Measurements from ENCODE around the gene COL9A2. TPM values are rescaled to one million over a fixed set of nuclear protein-coding genes. Genes with fewer than 3 reads are reported as not detected.

COL9A2 gene
- total RNA-seq, 2 donors from 2014 or later: 0.59 to 1.2 TPM

- H3K27ac ChIP-seq: no peak overlapping the region
- H3K36me3 ChIP-seq: peaks cover 44% of the 10 kb centered on the region
- H3K9me3 ChIP-seq: no peaks in the 10 kb centered on the region
- H3K27me3 ChIP-seq: no peaks in the 10 kb centered on the region
- H3K4me3 ChIP-seq: no peak overlapping the region
- peaks cover 0 to 44% of the 10 kb centered on the region in 2 donors for H3K4me1 ChIP-seq
- TF ChIP-seq, protein P1, sequence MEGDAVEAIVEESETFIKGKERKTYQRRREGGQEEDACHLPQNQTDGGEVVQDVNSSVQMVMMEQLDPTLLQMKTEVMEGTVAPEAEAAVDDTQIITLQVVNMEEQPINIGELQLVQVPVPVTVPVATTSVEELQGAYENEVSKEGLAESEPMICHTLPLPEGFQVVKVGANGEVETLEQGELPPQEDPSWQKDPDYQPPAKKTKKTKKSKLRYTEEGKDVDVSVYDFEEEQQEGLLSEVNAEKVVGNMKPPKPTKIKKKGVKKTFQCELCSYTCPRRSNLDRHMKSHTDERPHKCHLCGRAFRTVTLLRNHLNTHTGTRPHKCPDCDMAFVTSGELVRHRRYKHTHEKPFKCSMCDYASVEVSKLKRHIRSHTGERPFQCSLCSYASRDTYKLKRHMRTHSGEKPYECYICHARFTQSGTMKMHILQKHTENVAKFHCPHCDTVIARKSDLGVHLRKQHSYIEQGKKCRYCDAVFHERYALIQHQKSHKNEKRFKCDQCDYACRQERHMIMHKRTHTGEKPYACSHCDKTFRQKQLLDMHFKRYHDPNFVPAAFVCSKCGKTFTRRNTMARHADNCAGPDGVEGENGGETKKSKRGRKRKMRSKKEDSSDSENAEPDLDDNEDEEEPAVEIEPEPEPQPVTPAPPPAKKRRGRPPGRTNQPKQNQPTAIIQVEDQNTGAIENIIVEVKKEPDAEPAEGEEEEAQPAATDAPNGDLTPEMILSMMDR (IDR thresholded peaks at IDR 0.05): no peak
- DNase-seq (ENCODE audit: low spot score): no peak
Measured at GRCh38 chr1:40264354-40264781, 52.7 kb downstream of the COL9A2 start.

DNA sequence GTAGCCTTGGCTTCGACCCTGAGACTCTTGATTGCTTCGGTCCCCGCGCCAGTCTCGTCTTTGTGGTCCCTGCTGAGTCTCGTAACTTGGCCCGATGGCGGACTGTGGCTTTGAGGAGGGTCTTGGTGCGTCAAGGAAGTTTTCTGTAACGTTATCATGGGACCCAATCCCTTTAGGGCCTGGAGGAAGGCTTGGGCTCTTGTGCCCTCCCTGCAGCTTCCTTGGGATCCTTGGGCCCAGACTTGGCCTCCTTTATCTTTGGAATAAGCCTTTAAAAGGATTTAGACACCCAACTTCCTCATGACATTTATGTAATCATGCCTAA lies 58.7 kb downstream of the COL9A2 start:
- Histone ChIP-seq H3K4me3 (peak overlapping the region; percentile 83 to 89), H3K9me3 (no peaks in the 10 kb centered on the region), H3K27ac (peak overlapping the region; percentile 92 to 95), H3K27me3 (no peaks in the 10 kb centered on the region), H3K36me3 (peaks cover 22% of the 10 kb centered on the region), H3K4me1 (peaks cover 0 to 48% of the 10 kb centered on the region in 2 donors)
- no peak for DNase-seq (ENCODE audit: low spot score)
- TF ChIP-seq, protein P1 (IDR thresholded peaks at IDR 0.05): no peak

- peaks cover 0 to 44% of the 10 kb centered on the region in 2 donors for H3K4me1 ChIP-seq
- no peaks in the 10 kb centered on the region for H3K27me3 ChIP-seq
- DNase-seq (ENCODE audit: low spot score): peak; percentile 96
- H3K36me3 ChIP-seq: peaks cover 22% of the 10 kb centered on the region
- H3K9me3 ChIP-seq: no peaks in the 10 kb centered on the region
- TF ChIP-seq, protein P1 (IDR thresholded peaks at IDR 0.05): no peak
- H3K4me3 ChIP-seq: peak within 1 kb of the TSS; percentile 83 to 89
- H3K27ac ChIP-seq: peak within 1 kb of the TSS; percentile 92 to 95
Measured at GRCh38 chr1:40257688-40258444, 59.2 kb downstream of the COL9A2 start, which contains the start of gene ZMPSTE24. Gene ZMPSTE24, plus strand, starts transcription at chr1:40258236. Its CDS starts 36 bp downstream, at chr1:40258272.

DNA sequence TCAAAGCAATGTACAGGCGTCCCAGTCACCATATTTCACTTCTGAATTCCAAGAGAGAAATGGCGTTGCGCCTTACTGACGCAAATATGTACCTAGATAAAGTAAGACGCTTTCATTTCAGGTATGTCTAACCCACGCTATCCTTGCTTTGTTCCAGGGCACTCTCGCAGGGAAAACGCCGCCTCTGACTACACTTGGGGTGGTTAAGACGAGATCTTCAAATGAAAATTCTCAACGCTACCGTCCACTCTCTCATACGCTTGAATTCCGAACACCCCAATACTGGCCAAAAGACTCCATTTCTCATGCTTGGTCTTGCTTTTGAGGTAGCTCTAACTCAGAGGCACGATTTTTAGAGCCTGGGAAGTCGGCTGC lies 59.8 kb downstream of the COL9A2 start:
- peaks cover 0 to 40% of the 10 kb centered on the region in 2 donors for H3K4me1 ChIP-seq
- no peak for DNase-seq (ENCODE audit: low spot score)
- peak overlapping the region; percentile 83 to 89 for H3K4me3 ChIP-seq
- TF ChIP-seq, protein P1 (IDR thresholded peaks at IDR 0.05): no peak
- H3K27me3 ChIP-seq: no peaks in the 10 kb centered on the region
- peak overlapping the region; percentile 92 to 95 for H3K27ac ChIP-seq
- peaks cover 22% of the 10 kb centered on the region for H3K36me3 ChIP-seq
- H3K9me3 ChIP-seq: no peaks in the 10 kb centered on the region

- peaks cover 16% of the 10 kb centered on the region for H3K36me3 ChIP-seq
- no peak for DNase-seq (ENCODE audit: low spot score)
- peak overlapping the region; percentile 92 to 95 for H3K27ac ChIP-seq
- H3K27me3 ChIP-seq: no peaks in the 10 kb centered on the region
- peaks cover 0 to 40% of the 10 kb centered on the region in 2 donors for H3K4me1 ChIP-seq
- H3K9me3 ChIP-seq: no peaks in the 10 kb centered on the region
- TF ChIP-seq, protein P1 (IDR thresholded peaks at IDR 0.05): no peak
- peak overlapping the region in 1 of 2 donors; percentile 83 for H3K4me3 ChIP-seq
Measured at GRCh38 chr1:40256401-40257084, 60.5 kb downstream of the COL9A2 start.
